ENCODE results near the gene FER. TPM values are rescaled to one million over a fixed set of nuclear protein-coding genes. Genes with fewer than 3 reads are reported as not detected.
A peak's percentile ranks its signal among the peaks of the same experiment; 100 is the strongest.
"Not testable (repeated sequence)": the region's sequence is repeated elsewhere in the genome, so short reads cannot be mapped to it uniquely, and the experiment has no call there.

Gene FER
- total RNA-seq, 1 experiment from 2014 or later: 19.4 TPM

DNA sequence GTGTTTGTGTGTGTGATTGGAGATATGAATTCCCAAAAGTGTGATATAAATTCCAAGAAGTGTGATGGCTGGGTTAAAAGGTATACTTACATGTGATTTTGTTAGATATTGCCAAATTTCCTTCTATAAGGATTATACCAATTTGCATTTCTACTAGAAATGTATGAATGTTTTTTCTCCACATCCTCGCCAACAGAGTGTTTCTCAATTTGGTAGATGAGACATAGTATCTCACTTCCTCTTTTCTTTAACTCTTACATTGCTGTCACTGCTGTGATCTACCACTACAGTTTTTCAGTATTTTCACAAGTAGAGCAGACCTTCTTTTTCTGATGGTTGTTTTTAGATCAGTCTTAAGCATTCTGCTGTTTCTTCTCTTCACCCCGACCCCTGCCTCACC lies 111.3 kb downstream of the FER start:
- Histone ChIP-seq H3K9ac (ENCODE audit: low read length) (no peak overlapping the region), H3K9me3 (ENCODE audit: low read length) (no peaks in the 10 kb centered on the region), H3K27ac (ENCODE audit: low read length) (no peak overlapping the region), H3K4me3 (ENCODE audit: low read length) (no peak overlapping the region), H3K9me2 (replicated peaks; ENCODE audit: low read length) (no peaks in the 10 kb centered on the region), H3K27me3 (ENCODE audit: low read length) (no peaks in the 10 kb centered on the region), H4K20me1 (ENCODE audit: low read length) (no peaks in the 10 kb centered on the region), H3K79me2 (ENCODE audit: low read length) (no peaks in the 10 kb centered on the region), H2AFZ (ENCODE audit: low read length) (no peak overlapping the region), H3K4me1 (ENCODE audit: insufficient read depth, low read length) (no peaks in the 10 kb centered on the region), H3K36me3 (ENCODE audit: low read depth, low read length) (no peaks in the 10 kb centered on the region), H3F3A (ENCODE audit: low read length, unreplicated experiment) (no peaks in the 10 kb centered on the region), H3K4me2 (ENCODE audit: low read length) (no peak overlapping the region)
- CTCF ChIA-PET: no interaction called here
- DNase-seq (peak; percentile 15), ATAC-seq (no peak)
- BruUV-seq (replicated peaks): no TSS peak
- intact Hi-C loops (cut with micrococcal nuclease): loop anchor here (1.0 kb wide), 1 partner anchor 12 kb away; no protein-coding TSS in a partner anchor
- TF ChIP-seq EZH2 (IDR thresholded peaks at IDR 0.05; ENCODE audit: low read length, unreplicated experiment) (no peak), EZH2phosphoT487 (IDR thresholded peaks at IDR 0.05; ENCODE audit: borderline replicate concordance, low read length) (no peak)
- TF ChIP-seq, protein P1, sequence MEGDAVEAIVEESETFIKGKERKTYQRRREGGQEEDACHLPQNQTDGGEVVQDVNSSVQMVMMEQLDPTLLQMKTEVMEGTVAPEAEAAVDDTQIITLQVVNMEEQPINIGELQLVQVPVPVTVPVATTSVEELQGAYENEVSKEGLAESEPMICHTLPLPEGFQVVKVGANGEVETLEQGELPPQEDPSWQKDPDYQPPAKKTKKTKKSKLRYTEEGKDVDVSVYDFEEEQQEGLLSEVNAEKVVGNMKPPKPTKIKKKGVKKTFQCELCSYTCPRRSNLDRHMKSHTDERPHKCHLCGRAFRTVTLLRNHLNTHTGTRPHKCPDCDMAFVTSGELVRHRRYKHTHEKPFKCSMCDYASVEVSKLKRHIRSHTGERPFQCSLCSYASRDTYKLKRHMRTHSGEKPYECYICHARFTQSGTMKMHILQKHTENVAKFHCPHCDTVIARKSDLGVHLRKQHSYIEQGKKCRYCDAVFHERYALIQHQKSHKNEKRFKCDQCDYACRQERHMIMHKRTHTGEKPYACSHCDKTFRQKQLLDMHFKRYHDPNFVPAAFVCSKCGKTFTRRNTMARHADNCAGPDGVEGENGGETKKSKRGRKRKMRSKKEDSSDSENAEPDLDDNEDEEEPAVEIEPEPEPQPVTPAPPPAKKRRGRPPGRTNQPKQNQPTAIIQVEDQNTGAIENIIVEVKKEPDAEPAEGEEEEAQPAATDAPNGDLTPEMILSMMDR (conservative IDR thresholded peaks at IDR 0.05; ENCODE audit: low read depth, low read length): no peak
- POLR2A ChIA-PET (ENCODE audit: unreplicated experiment): no interaction called here

DNA sequence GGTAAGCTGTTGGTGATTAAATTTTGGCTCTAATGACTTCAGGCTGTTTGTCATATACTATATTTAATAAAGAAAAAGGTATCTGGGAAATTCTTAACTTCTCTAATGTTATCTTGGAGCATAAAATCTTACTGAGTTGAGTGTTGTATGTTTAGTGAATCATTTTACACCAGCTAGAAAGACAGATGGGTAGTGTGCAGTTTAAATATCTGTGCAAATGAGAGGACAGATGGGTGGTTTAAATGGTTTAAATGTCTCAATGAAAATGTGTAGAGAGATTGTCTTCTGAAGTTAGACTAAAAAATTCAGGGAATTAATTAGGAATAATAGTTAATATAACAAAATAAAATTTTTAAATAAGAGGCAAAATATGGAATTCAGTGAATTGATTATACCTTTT lies 114.5 kb downstream of the FER start:
- no peak overlapping the region for H3K4me2 ChIP-seq (ENCODE audit: low read length)
- H3K79me2 ChIP-seq (ENCODE audit: low read length): no peaks in the 10 kb centered on the region
- no peaks in the 10 kb centered on the region for H3F3A ChIP-seq (ENCODE audit: low read length, unreplicated experiment)
- no peaks in the 10 kb centered on the region for H3K4me1 ChIP-seq (ENCODE audit: insufficient read depth, low read length)
- BruUV-seq (replicated peaks): no TSS peak
- H3K36me3 ChIP-seq (ENCODE audit: low read depth, low read length): no peaks in the 10 kb centered on the region
- TF ChIP-seq EZH2phosphoT487 (IDR thresholded peaks at IDR 0.05; ENCODE audit: borderline replicate concordance, low read length): no peak
- TF ChIP-seq, protein P1 (conservative IDR thresholded peaks at IDR 0.05; ENCODE audit: low read depth, low read length): no peak
- no peak overlapping the region for H3K27ac ChIP-seq (ENCODE audit: low read length)
- H3K9ac ChIP-seq (ENCODE audit: low read length): no peak overlapping the region
- ChIA-PET POLR2A (ENCODE audit: unreplicated experiment) (no interaction called here), CTCF (no interaction called here)
- H3K27me3 ChIP-seq (ENCODE audit: low read length): no peaks in the 10 kb centered on the region
- H4K20me1 ChIP-seq (ENCODE audit: low read length): no peaks in the 10 kb centered on the region
- no peaks in the 10 kb centered on the region for H3K9me3 ChIP-seq (ENCODE audit: low read length)
- H3K4me3 ChIP-seq (ENCODE audit: low read length): no peak overlapping the region
- intact Hi-C loops (cut with micrococcal nuclease): no loop called here
- ATAC-seq (no peak), DNase-seq (no peak)
- no peaks in the 10 kb centered on the region for H3K9me2 ChIP-seq (replicated peaks; ENCODE audit: low read length)
- H2AFZ ChIP-seq (ENCODE audit: low read length): no peak overlapping the region

DNA sequence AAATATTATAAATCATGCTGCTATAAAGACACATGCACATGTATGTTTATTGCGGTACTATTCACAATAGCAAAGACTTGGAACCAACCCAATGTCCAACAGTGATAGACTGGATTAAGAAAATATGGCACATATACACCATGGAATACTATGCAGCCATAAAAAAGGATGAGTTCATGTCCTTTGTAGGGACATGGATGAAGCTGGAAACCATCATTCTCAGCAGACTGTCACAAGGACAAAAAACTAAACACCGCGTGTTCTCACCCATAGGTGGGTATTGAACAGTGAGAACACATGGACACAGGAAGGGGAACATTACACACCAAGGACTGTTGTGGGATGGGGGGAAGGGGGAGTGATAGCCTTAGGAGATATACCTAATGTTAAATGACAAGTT lies 118.4 kb downstream of the FER start:
- H3K4me3 ChIP-seq (ENCODE audit: low read length); H3K9me3 ChIP-seq (ENCODE audit: low read length); H3K36me3 ChIP-seq (ENCODE audit: low read depth, low read length); DNase-seq; H4K20me1 ChIP-seq (ENCODE audit: low read length); CTCF ChIA-PET; H3K4me2 ChIP-seq (ENCODE audit: low read length); BruUV-seq (replicated peaks); POLR2A ChIA-PET (ENCODE audit: unreplicated experiment); ATAC-seq; H3K27me3 ChIP-seq (ENCODE audit: low read length); H3K9me2 ChIP-seq (replicated peaks; ENCODE audit: low read length); H3K4me1 ChIP-seq (ENCODE audit: insufficient read depth, low read length); H3K79me2 ChIP-seq (ENCODE audit: low read length); H3F3A ChIP-seq (ENCODE audit: low read length, unreplicated experiment); H3K9ac ChIP-seq (ENCODE audit: low read length); H3K27ac ChIP-seq (ENCODE audit: low read length); intact Hi-C loops (cut with micrococcal nuclease); H2AFZ ChIP-seq (ENCODE audit: low read length): not testable (repeated sequence)
